Measurements from ENCODE around the gene PSMD10.

- TF ChIP-seq, protein P1, sequence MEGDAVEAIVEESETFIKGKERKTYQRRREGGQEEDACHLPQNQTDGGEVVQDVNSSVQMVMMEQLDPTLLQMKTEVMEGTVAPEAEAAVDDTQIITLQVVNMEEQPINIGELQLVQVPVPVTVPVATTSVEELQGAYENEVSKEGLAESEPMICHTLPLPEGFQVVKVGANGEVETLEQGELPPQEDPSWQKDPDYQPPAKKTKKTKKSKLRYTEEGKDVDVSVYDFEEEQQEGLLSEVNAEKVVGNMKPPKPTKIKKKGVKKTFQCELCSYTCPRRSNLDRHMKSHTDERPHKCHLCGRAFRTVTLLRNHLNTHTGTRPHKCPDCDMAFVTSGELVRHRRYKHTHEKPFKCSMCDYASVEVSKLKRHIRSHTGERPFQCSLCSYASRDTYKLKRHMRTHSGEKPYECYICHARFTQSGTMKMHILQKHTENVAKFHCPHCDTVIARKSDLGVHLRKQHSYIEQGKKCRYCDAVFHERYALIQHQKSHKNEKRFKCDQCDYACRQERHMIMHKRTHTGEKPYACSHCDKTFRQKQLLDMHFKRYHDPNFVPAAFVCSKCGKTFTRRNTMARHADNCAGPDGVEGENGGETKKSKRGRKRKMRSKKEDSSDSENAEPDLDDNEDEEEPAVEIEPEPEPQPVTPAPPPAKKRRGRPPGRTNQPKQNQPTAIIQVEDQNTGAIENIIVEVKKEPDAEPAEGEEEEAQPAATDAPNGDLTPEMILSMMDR (IDR thresholded peaks at IDR 0.05) = no peak
- no peak for TF ChIP-seq POLR2A (IDR thresholded peaks at IDR 0.05)
Observed at GRCh38 chrX:108071578-108071977, 19.8 kb downstream of the PSMD10 start.

Measured in lower leg skin (tissue), 3 donors.